Measurements from ENCODE around the gene PPP1R3F.

Gene PPP1R3F

GRCh38 chrX:49254639-49255038 lies 15.0 kb upstream of the PPP1R3F start:
- DNase-seq (ENCODE audit: low read depth): no peak
- no peak overlapping the region for H3K4me3 ChIP-seq (ENCODE audit: control insufficient read depth, low read depth, low read length)
- no peak for TF ChIP-seq CTCF (IDR thresholded peaks at IDR 0.05; ENCODE audit: control insufficient read depth, insufficient read depth, low read depth, low read length, missing control alignments)

GRCh38 chrX:49256268-49256995 lies 13.2 kb upstream of the PPP1R3F start:
- no peak for TF ChIP-seq CTCF (IDR thresholded peaks at IDR 0.05; ENCODE audit: control insufficient read depth, insufficient read depth, low read depth, low read length, missing control alignments)
- no peak for DNase-seq (ENCODE audit: low read depth)
- H3K4me3 ChIP-seq (ENCODE audit: control insufficient read depth, low read depth, low read length): no peak overlapping the region

GRCh38 chrX:49257074-49257790 lies 12.4 kb upstream of the PPP1R3F start:
- DNase-seq (ENCODE audit: low read depth): no peak
- H3K4me3 ChIP-seq (ENCODE audit: control insufficient read depth, low read depth, low read length): no peak overlapping the region
- no peak for TF ChIP-seq CTCF (IDR thresholded peaks at IDR 0.05; ENCODE audit: control insufficient read depth, insufficient read depth, low read depth, low read length, missing control alignments)

GRCh38 chrX:49257846-49258748 lies 11.5 kb upstream of the PPP1R3F start:
- H3K4me3 ChIP-seq (ENCODE audit: control insufficient read depth, low read depth, low read length): no peak overlapping the region
- DNase-seq (ENCODE audit: low read depth): no peak
- TF ChIP-seq CTCF (IDR thresholded peaks at IDR 0.05; ENCODE audit: control insufficient read depth, insufficient read depth, low read depth, low read length, missing control alignments): no peak

GRCh38 chrX:49258749-49259124 lies 10.9 kb upstream of the PPP1R3F start:
- DNase-seq (ENCODE audit: low read depth): no peak
- no peak for TF ChIP-seq CTCF (IDR thresholded peaks at IDR 0.05; ENCODE audit: control insufficient read depth, insufficient read depth, low read depth, low read length, missing control alignments)

GRCh38 chrX:49260221-49260985 lies 9.2 kb upstream of the PPP1R3F start:
- TF ChIP-seq CTCF (IDR thresholded peaks at IDR 0.05; ENCODE audit: control insufficient read depth, insufficient read depth, low read depth, low read length, missing control alignments): no peak
- DNase-seq (ENCODE audit: low read depth): no peak
- no peak overlapping the region for H3K4me3 ChIP-seq (ENCODE audit: control insufficient read depth, low read depth, low read length)

More at GRCh38 chrX:49258749-49259124, 10.9 kb upstream of the PPP1R3F start:
- no peak overlapping the region for H3K4me3 ChIP-seq (ENCODE audit: control insufficient read depth, low read depth, low read length)
